ENCODE results near the gene ZNF235. TPM values are rescaled to one million over a fixed set of nuclear protein-coding genes. Genes with fewer than 3 reads are reported as not detected.

Gene ZNF235
- total RNA-seq, 6 experiments from 2014 or later: 1.3 to 2.7 (median 1.9) TPM

GRCh38 chr19:44278181-44278690 is 26.6 kb downstream of the ZNF235 start:
- DNase-seq (no peak), ATAC-seq (no peak)
- H3K27me3 ChIP-seq: no peaks in the 10 kb centered on the region
- H3K4me1 ChIP-seq: no peaks in the 10 kb centered on the region
- no peak overlapping the region for H3K27ac ChIP-seq
- H3K36me3 ChIP-seq: no peaks in the 10 kb centered on the region
- 91% methylated on average over 4 of the region's 4 CpGs for WGBS (ENCODE audit: insufficient coverage, low coverage, low lambda C conversion rate, missing lambda C conversion rate)
- peaks cover 0 to 26% (median 0%) of the 10 kb centered on the region in 4 donors for H3K9me3 ChIP-seq
- intact Hi-C loops (cut with DNase I): no loop called here
- no peak overlapping the region for H3K4me3 ChIP-seq
- no peak for TF ChIP-seq POLR2A (IDR thresholded peaks at IDR 0.05)
- TF ChIP-seq, protein P1, sequence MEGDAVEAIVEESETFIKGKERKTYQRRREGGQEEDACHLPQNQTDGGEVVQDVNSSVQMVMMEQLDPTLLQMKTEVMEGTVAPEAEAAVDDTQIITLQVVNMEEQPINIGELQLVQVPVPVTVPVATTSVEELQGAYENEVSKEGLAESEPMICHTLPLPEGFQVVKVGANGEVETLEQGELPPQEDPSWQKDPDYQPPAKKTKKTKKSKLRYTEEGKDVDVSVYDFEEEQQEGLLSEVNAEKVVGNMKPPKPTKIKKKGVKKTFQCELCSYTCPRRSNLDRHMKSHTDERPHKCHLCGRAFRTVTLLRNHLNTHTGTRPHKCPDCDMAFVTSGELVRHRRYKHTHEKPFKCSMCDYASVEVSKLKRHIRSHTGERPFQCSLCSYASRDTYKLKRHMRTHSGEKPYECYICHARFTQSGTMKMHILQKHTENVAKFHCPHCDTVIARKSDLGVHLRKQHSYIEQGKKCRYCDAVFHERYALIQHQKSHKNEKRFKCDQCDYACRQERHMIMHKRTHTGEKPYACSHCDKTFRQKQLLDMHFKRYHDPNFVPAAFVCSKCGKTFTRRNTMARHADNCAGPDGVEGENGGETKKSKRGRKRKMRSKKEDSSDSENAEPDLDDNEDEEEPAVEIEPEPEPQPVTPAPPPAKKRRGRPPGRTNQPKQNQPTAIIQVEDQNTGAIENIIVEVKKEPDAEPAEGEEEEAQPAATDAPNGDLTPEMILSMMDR (IDR thresholded peaks at IDR 0.05): no peak

DNA sequence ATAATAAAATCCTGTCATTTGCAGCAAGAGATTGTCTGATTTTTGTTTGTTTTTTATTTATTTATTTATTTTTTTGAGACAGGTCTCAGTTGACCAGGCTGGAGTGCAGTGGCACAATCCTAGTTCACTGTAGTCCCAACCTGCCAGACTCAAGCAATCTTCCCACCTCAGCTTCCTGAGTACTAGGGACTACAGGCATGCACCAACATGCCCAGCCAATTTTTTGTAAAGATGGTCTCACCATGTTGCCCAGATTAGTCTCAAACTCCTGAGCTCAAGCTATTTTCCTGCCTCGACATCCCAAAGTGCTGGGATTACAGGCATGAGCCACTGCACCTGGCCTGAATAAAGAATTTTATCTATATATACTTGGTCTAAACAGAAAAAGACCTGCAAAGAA is 27.5 kb downstream of the ZNF235 start:
- no peak for ATAC-seq
- Histone ChIP-seq H3K27me3 (no peaks in the 10 kb centered on the region), H3K27ac (no peak overlapping the region), H3K9me3 (peaks cover 0 to 26% (median 0%) of the 10 kb centered on the region in 4 donors), H3K36me3 (no peaks in the 10 kb centered on the region), H3K4me1 (no peaks in the 10 kb centered on the region), H3K4me3 (no peak overlapping the region)
- intact Hi-C loops (cut with DNase I): no loop called here
- TF ChIP-seq, protein P1 (IDR thresholded peaks at IDR 0.05): no peak
- TF ChIP-seq POLR2A (IDR thresholded peaks at IDR 0.05): no peak
- DNase-seq: no peak
- WGBS (ENCODE audit: insufficient coverage, low coverage, low lambda C conversion rate, missing lambda C conversion rate): 60% methylated on average over 1 of the region's 1 CpG

DNA sequence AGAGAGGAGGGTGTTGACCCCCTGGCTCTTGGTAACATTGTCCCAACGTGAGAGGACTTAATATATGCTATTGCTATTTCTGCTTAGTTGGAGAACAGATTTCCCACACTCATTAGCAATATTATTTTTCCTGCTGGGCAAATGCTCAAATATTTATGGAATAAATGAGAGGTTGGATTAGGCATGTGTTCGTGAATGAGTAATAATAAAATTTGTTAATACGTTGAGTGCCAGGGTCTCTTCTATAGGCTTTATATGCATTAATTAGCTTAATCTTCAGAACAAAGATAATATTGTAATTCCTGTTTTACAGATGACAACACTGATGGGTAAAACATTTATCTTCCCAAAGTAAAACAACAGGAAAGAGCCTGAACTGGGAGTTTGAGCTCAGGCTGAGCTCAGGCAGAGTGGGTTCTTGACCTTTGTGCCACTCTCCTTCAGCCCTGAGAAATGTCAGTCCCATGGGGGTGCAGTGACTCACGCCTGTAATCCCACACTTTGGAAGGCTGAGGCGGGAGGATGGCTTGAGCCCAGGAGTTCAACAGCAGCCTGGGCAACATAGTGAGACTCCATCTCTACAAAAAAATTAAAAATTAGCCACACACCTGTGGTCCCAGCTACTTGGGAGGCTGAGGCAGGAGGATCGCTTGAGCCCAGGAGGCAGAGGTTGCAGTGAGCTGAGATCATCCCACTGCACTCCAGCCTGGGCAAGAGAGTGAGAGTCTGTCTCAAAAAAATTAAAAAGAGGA is 44.0 kb downstream of the ZNF235 start:
- H3K4me1 ChIP-seq: no peaks in the 10 kb centered on the region
- H3K27me3 ChIP-seq: no peaks in the 10 kb centered on the region
- no peaks in the 10 kb centered on the region for H3K36me3 ChIP-seq
- 73% methylated on average over 6 of the region's 6 CpGs for WGBS (ENCODE audit: insufficient coverage, low coverage, low lambda C conversion rate, missing lambda C conversion rate)
- peaks cover 0 to 11% (median 4%) of the 10 kb centered on the region in 4 donors for H3K9me3 ChIP-seq
- DNase-seq (no peak), ATAC-seq (no peak)
- intact Hi-C loops (cut with DNase I): no loop called here
- no peak overlapping the region for H3K4me3 ChIP-seq
- H3K27ac ChIP-seq: no peak overlapping the region
- TF ChIP-seq, protein P1 (IDR thresholded peaks at IDR 0.05): no peak
- TF ChIP-seq POLR2A (IDR thresholded peaks at IDR 0.05): no peak

- H3K27me3 ChIP-seq: no peaks in the 10 kb centered on the region
- no peak overlapping the region for H3K4me3 ChIP-seq
- peaks cover 0 to 15% (median 6%) of the 10 kb centered on the region in 4 donors for H3K9me3 ChIP-seq
- no peak overlapping the region for H3K27ac ChIP-seq
- intact Hi-C loops (cut with DNase I): no loop called here
- no peak for ATAC-seq
- H3K36me3 ChIP-seq: no peaks in the 10 kb centered on the region
- DNase-seq: no peak
- TF ChIP-seq, protein P1 (IDR thresholded peaks at IDR 0.05): no peak
- no peak for TF ChIP-seq POLR2A (IDR thresholded peaks at IDR 0.05)
- WGBS (ENCODE audit: insufficient coverage, low coverage, low lambda C conversion rate, missing lambda C conversion rate): 14% methylated on average over 4 of the region's 7 CpGs
- H3K4me1 ChIP-seq: no peaks in the 10 kb centered on the region
Observed at GRCh38 chr19:44260343-44260681, 44.5 kb downstream of the ZNF235 start.
